Naive thymus-derived CD8-positive, alpha-beta T cell (primary cell): ENCODE measurements around the gene FLT1. TPM values are rescaled to one million over a fixed set of nuclear protein-coding genes. Genes with fewer than 3 reads are reported as not detected.

Experiments used
- ATAC-seq, 2 donors: fragments of 150-1000 bp; cut with Tn5 transposase in 1 of 2; sonication (Bioruptor Pico), chemical (Tn5 transposase) in 1 of 2; 1 replicate in 1 of 2; 2 replicates in 1 of 2; pipeline ENCODE4 v1.10.0; 2021; ENCODE audit warnings: mild to moderate bottlenecking in 2 of 2, moderate library complexity in 2 of 2
- POLR2A ChIA-PET: fragments of 350-600 bp; sonication (Branson Sonifier 250); formaldehyde crosslinking; loops from one replicate; lab custom pipeline; 2021; ENCODE audit warnings: antibody characterized with exemption; lab: Charles Lee
- DNase-seq, 10 donors: peaks; one replicate each; pipeline versions ENCODE4 v3.0.0 to v3.0.0-alpha.2; 2020 to 2022
- H3K27ac Mint-ChIP-seq, 10 donors: one replicate each; pipeline ENCODE4 v1.8.0; 2020 to 2022; ENCODE audit warnings: mild to moderate bottlenecking in 10 of 10, mixed read lengths in 10 of 10, moderate library complexity in 4 of 10, inconsistent platforms in 1 of 10
- H3K27me3 Mint-ChIP-seq, 5 donors: one replicate each; pipeline ENCODE4 v1.8.0; 2021 to 2022; ENCODE audit warnings: mixed read lengths in 5 of 5
- H3K36me3 Mint-ChIP-seq, 3 donors: one replicate each; pipeline ENCODE4 v1.8.0; 2020 to 2022; ENCODE audit warnings: mixed read lengths in 3 of 3, mild to moderate bottlenecking in 2 of 3, inconsistent platforms in 1 of 3
- H3K4me1 Mint-ChIP-seq, 4 donors: one replicate each; pipeline ENCODE4 v1.8.0; 2021 to 2022; ENCODE audit warnings: mixed read lengths in 4 of 4
- H3K4me3 Mint-ChIP-seq, 10 donors: one replicate each; pipeline ENCODE4 v1.8.0; 2020 to 2022; ENCODE audit warnings: mild to moderate bottlenecking in 10 of 10, mixed read lengths in 10 of 10, moderate library complexity in 6 of 10, inconsistent platforms in 1 of 10
- H3K9me3 Mint-ChIP-seq, 9 donors: one replicate each; pipeline ENCODE4 v1.8.0; 2020 to 2022; ENCODE audit warnings: mixed read lengths in 9 of 9, mild to moderate bottlenecking in 3 of 9, inconsistent platforms in 1 of 9, moderate library complexity in 1 of 9
- polyA plus RNA-seq, 3 donors: library from polyadenylated mRNA; unstranded; fragments of 300-500 nt; fragmentation: Illumina TruSeq; gene quantifications; one replicate each; pipeline ENCODE4 v1.2.3, GENCODE V29; 2021
- total RNA-seq, 8 experiments: library from RNA in 2 of 8; stranded (reverse) in 2 of 8; gene quantifications; one replicate each; pipeline ENCODE4 v1.2.3 and lab custom pipeline; 2021 to 2026

FLT1 gene
- total and polyA plus RNA-seq, 5 experiments from 2014 or later: 0.97 to 2.4 (median 1.3) TPM

GRCh38 chr13:28408863-28409262, 86.1 kb downstream of the FLT1 start:
- Mint-ChIP-seq H3K9me3 (no peaks in the 10 kb centered on the region), H3K27me3 (peaks cover 0 to 4% (median 0%) of the 10 kb centered on the region in 5 donors), H3K36me3 (peaks cover 0 to 9% (median 0%) of the 10 kb centered on the region in 3 donors), H3K4me1 (peaks cover 4 to 27% (median 15%) of the 10 kb centered on the region in 4 donors), H3K4me3 (no peak overlapping the region), H3K27ac (no peak overlapping the region)
- ATAC-seq (no peak), DNase-seq (no peak)
- POLR2A ChIA-PET: no interaction called here

- DNase-seq (no peak), ATAC-seq (peak in 1 of 2 donors; percentile 32)
- Mint-ChIP-seq H3K4me1 (peaks cover 4 to 24% (median 15%) of the 10 kb centered on the region in 4 donors), H3K27me3 (peaks cover 0 to 4% (median 0%) of the 10 kb centered on the region in 5 donors), H3K36me3 (peaks cover 0 to 9% (median 0%) of the 10 kb centered on the region in 3 donors), H3K9me3 (no peaks in the 10 kb centered on the region), H3K27ac (no peak overlapping the region), H3K4me3 (no peak overlapping the region)
- POLR2A ChIA-PET: no interaction called here
These were observed 86.6 kb downstream of the FLT1 start for GRCh38 chr13:28408235-28408848.

DNA sequence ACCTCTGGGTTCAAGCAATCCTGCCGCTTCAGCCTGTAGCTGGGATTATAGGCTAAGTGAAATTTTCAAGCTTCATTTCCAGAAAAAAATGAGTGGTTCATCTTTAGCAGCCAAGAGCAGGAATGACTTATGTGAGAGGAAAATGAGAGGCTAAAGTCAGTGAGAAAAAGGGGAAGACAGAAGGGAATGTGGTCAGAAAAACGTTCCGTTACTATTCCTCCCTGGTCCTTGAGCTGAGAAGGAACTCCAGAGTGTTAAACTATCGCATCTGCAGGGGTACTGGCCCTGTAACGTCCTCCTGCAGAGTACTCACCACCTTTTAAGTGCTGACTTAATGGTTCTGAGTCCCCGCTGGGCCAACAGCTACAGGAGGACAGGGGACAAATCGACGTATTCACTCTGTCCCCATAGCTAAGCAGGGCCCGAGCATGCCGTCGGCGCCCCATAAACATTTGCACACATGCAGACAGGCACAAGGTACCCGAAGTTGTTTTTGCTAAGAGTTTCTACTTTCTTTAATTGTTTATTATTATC, 88.1 kb downstream of the FLT1 start:
- Mint-ChIP-seq H3K9me3 (no peaks in the 10 kb centered on the region), H3K27ac (no peak overlapping the region), H3K27me3 (peaks cover 0 to 4% (median 0%) of the 10 kb centered on the region in 5 donors), H3K36me3 (peaks cover 0 to 11% (median 0%) of the 10 kb centered on the region in 3 donors), H3K4me1 (peaks cover 4 to 24% (median 15%) of the 10 kb centered on the region in 4 donors), H3K4me3 (no peak overlapping the region)
- POLR2A ChIA-PET: no interaction called here
- DNase-seq (no peak), ATAC-seq (no peak)

GRCh38 chr13:28402057-28402381, 92.9 kb downstream of the FLT1 start:
- Mint-ChIP-seq H3K27ac (no peak overlapping the region), H3K36me3 (peaks cover 0 to 11% (median 0%) of the 10 kb centered on the region in 3 donors), H3K4me3 (no peak overlapping the region), H3K4me1 (peaks cover 0 to 9% (median 0%) of the 10 kb centered on the region in 4 donors), H3K27me3 (no peaks in the 10 kb centered on the region), H3K9me3 (no peaks in the 10 kb centered on the region)
- POLR2A ChIA-PET: no interaction called here
- DNase-seq (no peak), ATAC-seq (no peak)

- Mint-ChIP-seq H3K27me3 (no peaks in the 10 kb centered on the region), H3K4me3 (no peak overlapping the region), H3K9me3 (no peaks in the 10 kb centered on the region), H3K27ac (peak overlapping the region in 1 of 10 donors; percentile 1), H3K36me3 (peaks cover 0 to 11% (median 0%) of the 10 kb centered on the region in 3 donors), H3K4me1 (peaks cover 0 to 9% (median 0%) of the 10 kb centered on the region in 4 donors)
- no peak for DNase-seq
- POLR2A ChIA-PET: no interaction called here
- ATAC-seq: no peak
These were observed 93.4 kb downstream of the FLT1 start for GRCh38 chr13:28401303-28402056.

DNA sequence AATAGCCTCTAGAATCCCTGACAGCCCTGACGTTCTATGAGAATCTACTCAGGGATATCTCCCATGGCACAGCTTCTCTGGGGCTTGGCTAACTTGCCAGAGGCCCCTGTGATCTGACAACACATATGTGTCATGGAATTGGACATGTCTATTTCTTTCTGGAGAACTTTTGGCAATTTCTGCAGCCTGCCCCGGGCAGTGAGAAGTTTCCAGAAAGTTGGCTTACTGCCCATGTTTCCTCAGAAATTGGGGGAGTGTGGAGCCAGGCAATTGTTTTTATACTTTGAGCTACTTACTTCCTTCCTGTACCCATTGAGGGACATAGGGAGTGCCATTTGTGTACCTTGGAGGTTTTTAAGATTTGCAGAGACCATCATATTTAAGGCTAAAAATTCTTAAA, 98.9 kb downstream of the FLT1 start:
- H3K36me3 Mint-ChIP-seq: no peaks in the 10 kb centered on the region
- POLR2A ChIA-PET: no interaction called here
- ATAC-seq (no peak), DNase-seq (no peak)
- H3K4me1 Mint-ChIP-seq: no peaks in the 10 kb centered on the region
- no peak overlapping the region for H3K27ac Mint-ChIP-seq
- no peak overlapping the region for H3K4me3 Mint-ChIP-seq
- H3K27me3 Mint-ChIP-seq: peaks cover 0 to 2% (median 0%) of the 10 kb centered on the region in 5 donors
- H3K9me3 Mint-ChIP-seq: no peaks in the 10 kb centered on the region

GRCh38 chr13:28394422-28394821, 100.5 kb downstream of the FLT1 start:
- H3K36me3 Mint-ChIP-seq: peaks cover 0 to 8% (median 0%) of the 10 kb centered on the region in 3 donors
- no peaks in the 10 kb centered on the region for H3K9me3 Mint-ChIP-seq
- DNase-seq (no peak), ATAC-seq (no peak)
- H3K27ac Mint-ChIP-seq: no peak overlapping the region
- H3K27me3 Mint-ChIP-seq: peaks cover 0 to 5% (median 0%) of the 10 kb centered on the region in 5 donors
- H3K4me3 Mint-ChIP-seq: no peak overlapping the region
- POLR2A ChIA-PET: no interaction called here
- H3K4me1 Mint-ChIP-seq: no peaks in the 10 kb centered on the region

GRCh38 chr13:28392896-28393505, 101.9 kb downstream of the FLT1 start:
- ATAC-seq (no peak), DNase-seq (no peak)
- POLR2A ChIA-PET: no interaction called here
- H3K27me3 Mint-ChIP-seq: peaks cover 0 to 5% (median 0%) of the 10 kb centered on the region in 5 donors
- H3K4me1 Mint-ChIP-seq: no peaks in the 10 kb centered on the region
- no peak overlapping the region for H3K27ac Mint-ChIP-seq
- H3K9me3 Mint-ChIP-seq: no peaks in the 10 kb centered on the region
- H3K36me3 Mint-ChIP-seq: peaks cover 0 to 8% (median 0%) of the 10 kb centered on the region in 3 donors
- H3K4me3 Mint-ChIP-seq: no peak overlapping the region

DNA sequence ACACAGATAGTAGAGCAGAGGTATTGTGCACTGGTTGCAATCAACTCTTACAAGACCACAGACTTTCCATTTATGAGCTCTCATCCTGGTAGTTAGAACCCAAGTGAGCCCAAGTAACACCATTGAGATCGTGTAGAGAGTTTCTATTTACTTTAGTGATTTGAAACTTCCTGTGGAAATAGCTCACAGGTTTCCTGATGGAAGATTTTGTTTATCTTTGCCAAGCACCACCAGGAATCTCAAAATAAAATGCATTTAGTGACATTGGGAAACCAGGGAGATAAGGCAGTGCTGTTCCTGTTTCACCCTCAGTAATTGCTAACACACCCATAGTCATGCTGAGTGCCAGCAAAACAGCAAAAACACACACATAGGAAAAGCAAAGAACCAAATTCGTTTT, 102.5 kb downstream of the FLT1 start:
- ATAC-seq (no peak), DNase-seq (no peak)
- Mint-ChIP-seq H3K9me3 (no peaks in the 10 kb centered on the region), H3K36me3 (peaks cover 0 to 8% (median 0%) of the 10 kb centered on the region in 3 donors), H3K27me3 (peaks cover 0 to 5% (median 0%) of the 10 kb centered on the region in 5 donors), H3K4me3 (no peak overlapping the region), H3K27ac (no peak overlapping the region), H3K4me1 (no peaks in the 10 kb centered on the region)
- POLR2A ChIA-PET: no interaction called here

- ATAC-seq (no peak), DNase-seq (no peak)
- H3K4me1 Mint-ChIP-seq: peaks cover 0 to 5% (median 1%) of the 10 kb centered on the region in 4 donors
- POLR2A ChIA-PET: no interaction called here
- H3K4me3 Mint-ChIP-seq: no peak overlapping the region
- no peaks in the 10 kb centered on the region for H3K9me3 Mint-ChIP-seq
- H3K27ac Mint-ChIP-seq: no peak overlapping the region
- H3K36me3 Mint-ChIP-seq: peaks cover 0 to 11% (median 3%) of the 10 kb centered on the region in 3 donors
- peaks cover 0 to 7% (median 0%) of the 10 kb centered on the region in 5 donors for H3K27me3 Mint-ChIP-seq
These were observed 107.0 kb downstream of the FLT1 start for GRCh38 chr13:28387740-28388501.

DNA sequence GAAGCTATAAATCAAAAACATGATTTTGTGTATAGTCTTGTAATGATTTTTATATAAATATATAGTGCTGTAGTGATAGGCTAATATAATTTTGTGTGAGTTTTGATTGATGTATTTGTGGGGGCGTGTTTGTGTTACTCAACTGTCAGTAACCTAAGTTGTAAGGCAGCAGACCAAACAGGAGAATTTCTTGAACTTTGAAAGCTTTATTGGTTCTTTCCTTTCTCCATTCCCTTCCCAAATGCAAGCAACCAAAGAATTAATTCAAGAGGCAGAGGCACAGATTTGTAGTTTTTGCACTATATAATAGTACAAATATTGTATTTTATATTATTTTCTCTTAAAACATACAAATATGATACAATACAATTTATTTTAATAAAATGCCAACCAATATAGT, 109.6 kb downstream of the FLT1 start:
- H3K9me3 Mint-ChIP-seq: no peaks in the 10 kb centered on the region
- DNase-seq: no peak
- no peak overlapping the region for H3K4me3 Mint-ChIP-seq
- no peak for ATAC-seq
- H3K27me3 Mint-ChIP-seq: peaks cover 0 to 9% (median 2%) of the 10 kb centered on the region in 5 donors
- peaks cover 3 to 9% (median 4%) of the 10 kb centered on the region in 3 donors for H3K36me3 Mint-ChIP-seq
- POLR2A ChIA-PET: no interaction called here
- H3K27ac Mint-ChIP-seq: no peak overlapping the region
- peaks cover 0 to 5% (median 1%) of the 10 kb centered on the region in 4 donors for H3K4me1 Mint-ChIP-seq

DNA sequence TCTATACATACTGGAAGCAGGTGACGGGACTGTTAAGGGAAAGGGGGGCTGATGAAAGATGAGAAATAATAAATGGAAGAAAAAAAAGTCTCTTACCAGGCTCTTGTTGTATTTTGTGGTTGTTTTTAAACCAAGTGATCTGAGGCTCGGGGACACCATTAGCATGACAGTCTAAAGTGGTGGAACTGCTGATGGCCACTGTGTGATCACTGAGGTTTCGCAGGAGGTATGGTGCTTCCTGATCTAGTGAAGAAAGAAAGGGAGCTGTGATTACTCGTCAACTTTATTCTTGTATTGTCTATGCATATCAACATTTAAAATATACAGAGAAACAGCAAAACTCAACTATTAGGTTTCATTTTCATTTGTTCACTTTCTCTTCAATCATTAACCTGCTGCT, 110.1 kb downstream of the FLT1 start:
- POLR2A ChIA-PET: no interaction called here
- peak overlapping the region in 1 of 10 donors; percentile 48 for H3K4me3 Mint-ChIP-seq
- DNase-seq (no peak), ATAC-seq (no peak)
- no peaks in the 10 kb centered on the region for H3K9me3 Mint-ChIP-seq
- H3K27me3 Mint-ChIP-seq: peaks cover 0 to 9% (median 2%) of the 10 kb centered on the region in 5 donors
- H3K36me3 Mint-ChIP-seq: peaks cover 3 to 6% (median 4%) of the 10 kb centered on the region in 3 donors
- peaks cover 0 to 5% (median 1%) of the 10 kb centered on the region in 4 donors for H3K4me1 Mint-ChIP-seq
- no peak overlapping the region for H3K27ac Mint-ChIP-seq
